PFSK-1 (cell line): Measurements from ENCODE around the gene DZIP3.

Experiments used
- FOXP2 ChIP-seq: optimal IDR thresholded peaks from 2 replicates; pipeline ENCODE3; 2011; ENCODE audit warnings: borderline replicate concordance, control low read depth, inconsistent platforms; ENCODE audit not compliant: insufficient read depth; ENCODE audit errors: extremely low read length, extremely low read depth
- POLR2AphosphoS5 ChIP-seq: IDR thresholded peaks from 2 replicates; pipeline ENCODE4 v1.6.1; 2012; ENCODE audit warnings: low read depth, mild to moderate bottlenecking, control low read depth, low read length, moderate library complexity
- REST ChIP-seq, 2 experiments: IDR thresholded peaks; 2 replicates each; pipeline versions ENCODE4 v1.6.1 to v1.8.0; 2011 to 2012; ENCODE audit warnings: low read depth in 2 of 2, low read length in 2 of 2, control low read depth in 1 of 2, inconsistent platforms in 1 of 2, mild to moderate bottlenecking in 1 of 2, moderate library complexity in 1 of 2; ENCODE audit not compliant: insufficient read depth in 1 of 2
- SIN3A ChIP-seq: IDR thresholded peaks from 2 replicates; pipeline ENCODE4 v1.6.1; 2012; ENCODE audit warnings: mild to moderate bottlenecking, low read length, moderate library complexity, borderline replicate concordance; ENCODE audit not compliant: insufficient read depth
- TAF1 ChIP-seq: IDR thresholded peaks from 2 replicates; pipeline ENCODE4 v1.6.1; 2012; ENCODE audit warnings: low read length, control low read depth, borderline replicate concordance; ENCODE audit not compliant: insufficient read depth

The DZIP3 gene

GRCh38 chr3:108713816-108714215 is 124.3 kb downstream of the DZIP3 start:
- TF ChIP-seq REST (IDR thresholded peaks at IDR 0.05; ENCODE audit: insufficient read depth in 1 of 2, low read depth in 2 of 2, low read length in 2 of 2) (no peak), POLR2AphosphoS5 (no peak), FOXP2 (no peak), SIN3A (no peak), TAF1 (no peak)

GRCh38 chr3:108718454-108718853 is 128.9 kb downstream of the DZIP3 start:
- TF ChIP-seq REST (IDR thresholded peaks at IDR 0.05; ENCODE audit: insufficient read depth in 1 of 2, low read depth in 2 of 2, low read length in 2 of 2): no peak
- no peak for TF ChIP-seq TAF1
- no peak for TF ChIP-seq POLR2AphosphoS5
- TF ChIP-seq FOXP2: no peak
- TF ChIP-seq SIN3A: no peak

GRCh38 chr3:108719178-108719806 is 129.8 kb downstream of the DZIP3 start:
- no peak for TF ChIP-seq POLR2AphosphoS5
- TF ChIP-seq FOXP2: no peak
- no peak for TF ChIP-seq SIN3A
- TF ChIP-seq TAF1: no peak
- no peak for TF ChIP-seq REST (IDR thresholded peaks at IDR 0.05; ENCODE audit: insufficient read depth in 1 of 2, low read depth in 2 of 2, low read length in 2 of 2)

- no peak for TF ChIP-seq SIN3A
- TF ChIP-seq TAF1: no peak
- no peak for TF ChIP-seq FOXP2
- TF ChIP-seq REST (IDR thresholded peaks at IDR 0.05; ENCODE audit: insufficient read depth in 1 of 2, low read depth in 2 of 2, low read length in 2 of 2): no peak
- TF ChIP-seq POLR2AphosphoS5: no peak
Measured at GRCh38 chr3:108722724-108723123, 133.2 kb downstream of the DZIP3 start.
